Measurements from ENCODE around the gene PATE4.

PATE4 gene

DNA sequence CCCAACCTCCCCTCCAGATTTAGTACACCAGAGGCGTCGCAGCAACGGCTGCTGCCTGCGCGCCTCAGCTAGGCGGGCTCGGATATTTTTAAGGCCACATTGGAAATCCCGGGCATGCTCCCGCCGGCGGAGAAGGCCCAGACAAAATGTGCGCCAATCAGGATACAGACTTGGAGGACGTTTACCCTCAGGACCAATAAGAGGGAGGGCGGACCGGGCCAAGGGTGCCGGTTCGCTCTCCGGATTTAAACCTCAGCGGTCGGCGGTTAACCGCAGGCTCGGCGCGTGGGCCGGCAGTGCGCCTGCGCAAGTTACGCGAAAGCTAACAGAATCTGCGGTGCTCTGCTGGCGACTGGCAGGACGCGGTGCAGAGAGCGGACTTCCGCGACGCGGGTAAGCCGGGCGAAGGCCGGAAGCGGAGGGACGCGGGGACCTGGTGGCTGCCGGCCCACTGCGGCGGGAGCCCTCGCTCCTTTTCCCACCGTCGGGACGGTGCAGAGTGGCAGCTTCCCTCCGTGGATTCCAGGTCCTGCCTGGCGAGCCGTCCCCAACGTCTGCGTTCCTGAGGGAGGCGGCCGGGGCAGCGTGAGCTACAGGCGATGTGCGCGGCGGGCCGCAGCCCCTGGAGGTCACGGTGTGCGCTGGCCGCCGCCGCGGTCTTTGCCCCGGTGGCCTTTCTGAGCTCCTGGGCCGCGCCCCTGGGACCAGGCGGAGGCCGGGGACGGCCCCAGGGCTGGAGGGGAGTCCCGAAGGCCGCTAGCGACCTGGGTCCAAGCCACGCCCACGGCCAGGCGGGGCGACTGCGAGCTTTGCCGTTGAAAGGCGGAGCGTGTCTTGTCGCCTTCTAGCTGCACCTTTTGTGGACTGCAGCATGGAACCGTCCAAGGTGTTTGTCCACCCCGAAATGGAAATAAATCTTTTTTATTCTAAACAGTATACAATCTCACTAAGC, 54.5 kb downstream of the PATE4 start, which contains the start of gene HYLS1:
Gene HYLS1, plus strand, starts transcription at position 296 of the 952 bp plus-strand sequence. CDS start 11,701 bp downstream, outside the sequence.
- H3K27me3 ChIP-seq (ENCODE audit: insufficient read depth, low read length), result 0 out of 2 replicates have a peak, but pooled peaks cover 3% of the 10 kb centered on the region
- H3K4me1 ChIP-seq (ENCODE audit: insufficient read depth, low read length), result peaks cover 4% of the 10 kb centered on the region; the same call in 1 of the 2 replicates
- H3K9me3 ChIP-seq (ENCODE audit: insufficient read depth, low read depth, low read length), result peaks cover 7% of the 10 kb centered on the region; the same call in 1 of the 2 replicates
- peak within 1 kb of the TSS; percentile 81 for H3K27ac ChIP-seq (ENCODE audit: low read depth, low read length)
- WGBS, result 7% methylated on average over 91 of the region's 91 CpGs
- peak within 1 kb of the TSS; percentile 78 for H3K9ac ChIP-seq (ENCODE audit: low read depth, low read length)
- peaks cover 13% of the 10 kb centered on the region for H3K36me3 ChIP-seq (ENCODE audit: insufficient read depth, low read length)
- H3K4me3 ChIP-seq (ENCODE audit: low read length), result peak within 1 kb of the TSS; percentile 69

All from HUES64 (cell line).